Thyroid gland (tissue), 4 donors: Measurements from ENCODE around the gene STX1A. TPM values are rescaled to one million over a fixed set of nuclear protein-coding genes. Genes with fewer than 3 reads are reported as not detected.
A peak's percentile ranks its signal among the peaks of the same experiment; 100 is the strongest.

Source experiments
- DNase-seq, 2 donors: peaks; one replicate each; pipeline ENCODE4 v3.0.0-alpha.2; 2019
- H3K27ac ChIP-seq, 3 donors: fragments of 200-600 bp; sonication (generic); 1 replicate in 2 of 3; 2 replicates in 1 of 3; pipeline ENCODE4 v1.5.1; 2016 to 2019; ENCODE audit warnings: mild to moderate bottlenecking in 1 of 3, moderate library complexity in 1 of 3
- H3K27me3 ChIP-seq: fragments of 200-600 bp; sonication (generic); one replicate; pipeline ENCODE4 v1.5.1; 2019
- H3K36me3 ChIP-seq, 2 donors: fragments of 200-600 bp; sonication (generic); one replicate each; pipeline ENCODE4 v1.5.1; 2016 to 2019
- H3K4me1 ChIP-seq, 2 donors: fragments of 200-600 bp; sonication (generic); one replicate each; pipeline ENCODE4 v1.5.1; 2017 to 2019
- H3K4me3 ChIP-seq, 3 donors: fragments of 200-600 bp; sonication (generic); replicated peaks in 1 of 3; 1 replicate in 2 of 3; 2 replicates in 1 of 3; pipeline ENCODE4 v1.5.1; 2016; ENCODE audit warnings: mild to moderate bottlenecking in 1 of 3
- H3K9me3 ChIP-seq: fragments of 200-600 bp; sonication (generic); one replicate; pipeline ENCODE4 v1.5.1; 2017
- CTCF ChIP-seq, 6 experiments: fragments of 200-600 bp in 3 of 6; fragments of 450-650 bp in 3 of 6; sonication (generic) in 3 of 6; IDR thresholded peaks; one replicate each; pipeline ENCODE4 v1.5.1; 2016 to 2019; ENCODE audit warnings: antibody characterized with exemption in 6 of 6, mild to moderate bottlenecking in 2 of 6, inconsistent platforms in 1 of 6, moderate library complexity in 1 of 6
- POLR2A ChIP-seq, 2 donors: fragments of 450-650 bp; IDR thresholded peaks; one replicate each; pipeline ENCODE4 v1.6.1; 2017; ENCODE audit warnings: antibody characterized with exemption in 2 of 2, mild to moderate bottlenecking in 2 of 2, moderate library complexity in 1 of 2
- WGBS, 2 donors: methylation state at CpG; one replicate each; pipeline ENCODE4 v1.1.5; 2017; 5-methylcytosine and 5-hydroxymethylcytosine counted together
- intact Hi-C: fragments of 100-400 bp; cut with DNase I; formaldehyde crosslinking; loops from one replicate; pipeline ENCODE4 v1.15.1; 2023
- total RNA-seq, 4 donors: library from RNA; depleted of rRNA; stranded (reverse); fragments of >200 nt; gene quantifications; one replicate each; pipeline ENCODE4 v1.2.3, GENCODE V29; 2016

STX1A gene
- total RNA-seq, 4 donors from 2014 or later: 4.4 to 9.5 (median 7.2) TPM

- H3K27ac ChIP-seq: peak overlapping the region in 2 of 3 donors; percentile 44 to 98
- intact Hi-C loops: loop anchor here (5.0 kb wide), 1 partner anchor 115 kb away; no protein-coding TSS in a partner anchor
- no peak for DNase-seq
- peak overlapping the region in 2 of 3 donors; percentile 79 to 87 for H3K4me3 ChIP-seq
- peaks cover 40 to 60% of the 10 kb centered on the region in 2 donors for H3K4me1 ChIP-seq
- no peaks in the 10 kb centered on the region for H3K27me3 ChIP-seq
- TF ChIP-seq CTCF (IDR thresholded peaks at IDR 0.05) (no peak), POLR2A (IDR thresholded peaks at IDR 0.05) (no peak)
- 71 to 79% methylated on average over 9 to 15 of the region's 17 CpGs for WGBS, 2 donors
- H3K9me3 ChIP-seq: no peaks in the 10 kb centered on the region
- H3K36me3 ChIP-seq: peaks cover 17 to 18% of the 10 kb centered on the region in 2 donors
Measured at GRCh38 chr7:73737491-73738219, 18.2 kb upstream of the STX1A start.

- H3K27me3 ChIP-seq: no peaks in the 10 kb centered on the region
- peak overlapping the region in 1 of 3 donors; percentile 10 for H3K27ac ChIP-seq
- H3K4me3 ChIP-seq: no peak overlapping the region
- WGBS, 2 donors: 90% methylated on average over 7 to 12 of the region's 14 CpGs
- no peaks in the 10 kb centered on the region for H3K9me3 ChIP-seq
- intact Hi-C loops: loop anchor here (5.0 kb wide), 1 partner anchor 115 kb away; no protein-coding TSS in a partner anchor
- TF ChIP-seq CTCF (IDR thresholded peaks at IDR 0.05) (no peak), POLR2A (IDR thresholded peaks at IDR 0.05) (no peak)
- H3K36me3 ChIP-seq: peaks cover 17 to 18% of the 10 kb centered on the region in 2 donors
- peaks cover 33 to 52% of the 10 kb centered on the region in 2 donors for H3K4me1 ChIP-seq
- DNase-seq: no peak
Measured at GRCh38 chr7:73736885-73737284, 17.4 kb upstream of the STX1A start.

GRCh38 chr7:73735528-73735905 is 16.0 kb upstream of the STX1A start:
- 94 to 95% methylated on average over 4 to 6 of the region's 8 CpGs for WGBS, 2 donors
- DNase-seq: no peak
- peaks cover 17 to 18% of the 10 kb centered on the region in 2 donors for H3K36me3 ChIP-seq
- H3K4me1 ChIP-seq: peaks cover 19 to 38% of the 10 kb centered on the region in 2 donors
- TF ChIP-seq CTCF (IDR thresholded peaks at IDR 0.05) (no peak), POLR2A (IDR thresholded peaks at IDR 0.05) (no peak)
- H3K4me3 ChIP-seq: no peak overlapping the region
- no peaks in the 10 kb centered on the region for H3K9me3 ChIP-seq
- intact Hi-C loops: loop anchor here (5.0 kb wide), 1 partner anchor 117 kb away; no protein-coding TSS in a partner anchor
- no peaks in the 10 kb centered on the region for H3K27me3 ChIP-seq
- H3K27ac ChIP-seq: peak overlapping the region in 1 of 3 donors; percentile 57

GRCh38 chr7:73734619-73735527 is 15.4 kb upstream of the STX1A start:
- Histone ChIP-seq H3K27ac (peak overlapping the region in 2 of 3 donors; percentile 53 to 57), H3K4me3 (no peak overlapping the region), H3K9me3 (no peaks in the 10 kb centered on the region), H3K36me3 (peaks cover 17 to 18% of the 10 kb centered on the region in 2 donors), H3K4me1 (peaks cover 13 to 34% of the 10 kb centered on the region in 2 donors), H3K27me3 (no peaks in the 10 kb centered on the region)
- 56 to 77% methylated on average over 7 to 11 of the region's 16 CpGs for WGBS, 2 donors
- intact Hi-C loops: loop anchor here (5.0 kb wide), 1 partner anchor 117 kb away; no protein-coding TSS in a partner anchor
- peak; percentile 51 to 84 (median 71) for TF ChIP-seq CTCF (IDR thresholded peaks at IDR 0.05)
- no peak for TF ChIP-seq POLR2A (IDR thresholded peaks at IDR 0.05)
- DNase-seq: peak; percentile 72 to 81
